NCI-H2107 treated with DMSO at 0.1 percent for 48 hours (cell line): ENCODE measurements around the gene KNCN.

Experiments used
- DNase-seq: peaks from one replicate; lab custom pipeline; 2025; ENCODE audit not compliant: unreplicated experiment; lab: John Stamatoyannopoulos, UW

KNCN gene

GRCh38 chr1:46544561-46545240 lies 6.7 kb downstream of the KNCN start:
- DNase-seq: no peak

DNA sequence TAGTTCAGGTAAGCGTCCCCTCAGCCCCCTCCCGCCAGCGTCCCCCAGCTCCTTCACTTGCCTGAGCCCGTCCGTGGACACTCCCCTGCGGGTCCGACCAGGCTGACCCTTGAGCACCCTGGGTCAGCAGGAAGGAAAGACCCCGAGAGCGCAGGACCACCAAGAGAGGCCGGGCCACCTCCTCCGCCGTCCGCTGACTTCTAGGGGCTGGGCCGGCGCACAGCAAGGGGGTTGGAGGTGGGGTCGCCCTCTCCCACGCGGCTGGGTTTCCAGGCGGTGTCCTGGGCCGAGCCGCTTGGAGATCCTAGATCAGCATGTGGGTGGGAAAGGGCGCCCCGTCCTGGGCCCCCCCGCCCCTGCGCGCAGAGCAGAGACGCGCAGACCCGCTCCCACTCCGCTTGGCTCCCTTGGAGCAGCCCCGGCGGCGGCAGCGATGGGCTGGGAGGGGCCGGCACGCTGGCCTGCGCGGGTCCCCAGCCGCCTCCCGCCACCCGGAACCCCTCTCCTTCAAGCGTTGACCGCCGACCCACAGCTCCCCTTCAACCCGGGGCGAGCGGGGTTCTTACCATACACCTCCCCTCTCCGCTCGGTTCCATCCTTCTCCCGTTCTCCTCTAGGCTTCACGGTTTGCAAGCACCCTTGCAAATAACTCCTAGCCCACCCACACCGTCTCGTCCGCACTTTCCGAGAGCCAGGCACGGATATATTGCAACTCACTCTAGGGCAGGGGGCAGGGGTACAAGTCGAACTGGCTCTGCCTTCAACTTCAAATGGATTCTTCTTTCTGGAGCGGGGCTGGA lies 7.5 kb downstream of the KNCN start:
- no peak for DNase-seq

- no peak for DNase-seq
Measured at GRCh38 chr1:46543382-46543760, 8.1 kb downstream of the KNCN start.

DNA sequence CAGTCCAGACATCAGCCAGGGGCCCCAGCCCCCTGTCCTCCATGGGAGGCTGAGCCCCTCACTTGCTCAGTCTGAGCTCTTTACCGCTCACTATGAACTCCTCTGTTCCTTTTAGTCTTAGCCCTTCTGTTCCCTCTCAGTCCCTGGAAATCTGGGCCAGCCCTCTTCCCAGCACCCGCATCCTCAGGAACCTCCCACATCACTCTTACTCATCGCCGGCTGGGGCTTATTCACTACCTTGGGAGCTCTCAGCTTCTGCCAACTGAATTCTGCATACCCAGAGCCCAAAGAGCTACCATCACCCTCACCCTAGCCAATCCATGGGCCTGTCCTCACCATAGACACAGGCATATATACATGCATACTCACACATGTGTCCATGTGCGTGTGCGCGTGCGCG lies 11.5 kb downstream of the KNCN start:
- DNase-seq: no peak

DNA sequence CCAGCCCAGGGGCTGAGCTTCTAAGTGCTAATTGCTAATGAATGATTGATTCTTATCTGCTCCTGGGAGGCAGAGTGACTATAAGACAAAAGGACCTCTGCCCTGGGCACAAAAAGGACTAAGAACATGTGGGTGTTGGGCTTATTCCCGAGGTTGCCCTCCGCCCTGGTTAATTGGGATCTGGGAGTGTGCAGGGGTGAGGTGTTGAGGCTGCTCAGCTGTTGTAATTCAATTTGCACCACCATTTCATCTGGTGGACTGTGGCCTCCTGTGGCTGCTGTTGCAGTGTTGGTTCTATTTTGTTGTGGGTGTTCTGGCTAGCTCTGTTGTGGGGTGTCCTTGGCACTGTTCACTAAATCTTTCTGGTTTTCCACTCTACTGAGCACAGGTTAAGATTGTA lies 13.3 kb downstream of the KNCN start:
- DNase-seq: no peak

GRCh38 chr1:46537651-46538050 lies 13.8 kb downstream of the KNCN start:
- DNase-seq: no peak

GRCh38 chr1:46536527-46536926 lies 14.9 kb downstream of the KNCN start:
- no peak for DNase-seq

DNA sequence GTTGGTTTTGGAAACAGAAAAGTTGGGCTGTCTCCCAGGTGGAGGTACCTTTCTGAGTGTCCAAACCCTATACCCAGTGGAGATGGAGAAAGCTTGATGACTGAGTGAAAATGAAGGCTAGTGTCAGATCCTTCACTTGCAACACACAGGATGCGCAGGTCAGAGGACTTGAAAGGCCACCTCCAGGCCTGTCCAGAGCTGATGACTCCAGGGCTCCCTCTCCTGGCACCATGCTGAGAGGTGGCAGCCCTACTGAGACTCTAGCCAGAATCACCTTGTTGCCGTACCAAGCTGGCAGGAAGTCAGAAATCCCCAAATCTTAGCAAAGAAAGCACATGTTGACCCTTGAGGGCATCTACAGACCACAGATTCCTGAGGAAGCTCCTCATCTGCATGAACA lies 16.4 kb downstream of the KNCN start:
- no peak for DNase-seq

GRCh38 chr1:46533179-46533864 lies 18.1 kb downstream of the KNCN start:
- DNase-seq: no peak

- no peak for DNase-seq
Measured at GRCh38 chr1:46532498-46533178, 18.8 kb downstream of the KNCN start.

- no peak for DNase-seq
Measured at GRCh38 chr1:46532095-46532494, 19.4 kb downstream of the KNCN start.

- DNase-seq: no peak
Measured at GRCh38 chr1:46530791-46531409, 20.5 kb downstream of the KNCN start.

GRCh38 chr1:46530311-46530710 lies 21.1 kb downstream of the KNCN start:
- DNase-seq: no peak

DNA sequence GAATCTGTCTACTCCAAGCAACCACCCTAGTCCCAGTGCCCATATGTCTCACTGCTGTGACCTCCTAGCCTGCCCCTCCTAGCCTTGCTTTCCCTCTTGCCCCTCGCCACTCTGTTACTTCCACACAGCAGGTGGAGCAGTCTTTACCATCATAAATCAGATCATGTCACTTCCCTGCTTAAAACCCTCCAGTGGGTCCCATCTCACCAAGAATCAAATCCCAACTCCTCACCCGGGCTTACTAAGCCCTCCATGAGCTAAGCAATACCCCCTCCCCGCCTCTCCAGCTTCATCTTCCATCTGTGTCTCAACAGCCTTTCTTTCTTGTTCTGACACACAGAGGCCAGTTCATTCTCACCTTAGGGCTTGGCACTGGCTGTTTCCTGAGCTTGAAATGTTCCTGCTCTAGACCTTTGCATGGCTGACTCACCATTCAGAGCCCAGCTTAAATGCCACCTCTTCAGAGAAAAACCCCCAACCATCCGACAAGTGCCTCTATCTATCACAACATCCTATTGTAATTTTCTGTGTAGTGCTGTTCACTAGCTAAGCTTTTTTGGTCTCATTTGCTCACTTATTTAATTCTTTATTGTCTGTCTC lies 22.3 kb downstream of the KNCN start:
- no peak for DNase-seq

- no peak for DNase-seq
Measured at GRCh38 chr1:46528297-46528955, 23.0 kb downstream of the KNCN start.

GRCh38 chr1:46527474-46528296 lies 23.8 kb downstream of the KNCN start:
- peak; percentile 72 for DNase-seq

DNA sequence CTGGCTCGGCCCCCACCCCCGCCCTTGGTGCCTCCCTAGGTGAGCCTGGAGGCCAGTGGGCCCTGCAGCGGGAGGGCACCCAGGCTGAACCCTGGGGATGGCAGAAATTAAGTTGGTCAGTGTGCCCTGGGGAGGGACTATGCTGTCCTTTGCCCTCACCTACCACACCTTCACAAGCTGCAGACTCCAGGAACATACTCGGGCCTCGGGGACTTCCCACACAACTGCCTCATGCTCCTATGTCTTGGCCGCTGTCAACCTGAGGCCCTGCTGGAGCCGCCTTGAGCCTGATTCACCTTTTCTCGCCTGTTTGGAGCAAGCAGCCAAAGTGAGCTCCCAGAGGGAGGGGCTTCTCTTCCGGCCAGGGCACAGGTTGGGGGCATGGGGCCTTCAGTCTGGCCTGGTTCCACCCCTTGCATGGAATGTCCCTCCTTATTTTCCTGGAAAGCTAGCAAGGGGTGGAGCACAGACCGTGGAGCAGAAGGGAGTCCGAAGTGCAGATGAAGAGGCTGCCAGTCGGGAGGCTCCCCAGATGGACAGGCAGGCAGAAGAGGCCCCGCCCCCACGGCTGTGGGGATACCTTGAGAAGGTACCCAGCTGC lies 24.7 kb downstream of the KNCN start:
- DNase-seq: no peak

DNA sequence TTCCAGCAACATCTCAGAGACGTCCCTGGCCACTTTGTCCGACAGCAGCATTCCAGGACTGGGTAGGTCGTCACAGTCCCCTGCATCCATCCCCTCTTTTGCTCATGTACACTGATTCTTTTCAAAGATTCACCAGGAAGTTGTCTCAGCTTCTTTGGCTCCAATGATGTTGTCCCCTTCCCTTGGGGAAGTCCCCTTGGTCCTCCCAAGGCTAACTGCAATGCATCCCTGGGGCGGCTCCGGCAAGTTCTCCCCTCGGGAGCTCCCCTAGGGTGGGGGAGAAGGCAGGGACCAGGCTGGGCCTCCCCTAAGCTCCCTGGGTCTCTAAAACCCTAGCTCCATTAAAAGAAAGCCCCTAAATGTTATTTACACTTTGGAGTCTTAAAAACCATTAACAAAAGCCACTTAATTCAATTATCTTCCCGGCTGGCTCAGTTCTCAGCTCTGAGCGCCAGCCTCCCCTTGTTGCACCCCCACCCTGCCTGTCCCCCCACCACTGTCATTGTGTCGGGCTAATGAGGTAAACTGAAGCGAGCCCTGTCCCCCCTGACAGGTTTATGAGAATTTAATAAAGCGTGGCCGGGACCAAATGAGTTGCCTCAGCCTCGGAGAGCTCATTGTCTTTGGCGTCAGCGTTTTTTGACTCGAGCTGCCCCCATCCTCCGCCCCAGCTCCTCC lies 25.3 kb downstream of the KNCN start:
- DNase-seq: no peak
